Umbilical cord (tissue), 2 donors: ENCODE measurements around the gene ILDR1. TPM values are rescaled to one million over a fixed set of nuclear protein-coding genes. Genes with fewer than 3 reads are reported as not detected.
A peak's percentile ranks its signal among the peaks of the same experiment; 100 is the strongest.
"Not testable (repeated sequence)": the region's sequence is repeated elsewhere in the genome, so short reads cannot be mapped to it uniquely, and the experiment has no call there.

Experiments used
- DNase-seq: peaks from one replicate; pipeline ENCODE4 v3.0.0-alpha.2; 2015; ENCODE audit warnings: low spot score
- total RNA-seq: library from RNA; depleted of rRNA; stranded (reverse); fragments of >200 nt; gene quantifications from one replicate; pipeline ENCODE4 v1.2.3, GENCODE V29; 2014; ENCODE audit warnings: low replicate concordance; ENCODE audit not compliant: insufficient read depth

The ILDR1 gene
- total RNA-seq, 1 donor from 2014 or later = 3.4 TPM

GRCh38 chr3:121948641-121949040, 73.4 kb downstream of the ILDR1 start:
- no peak for DNase-seq

DNA sequence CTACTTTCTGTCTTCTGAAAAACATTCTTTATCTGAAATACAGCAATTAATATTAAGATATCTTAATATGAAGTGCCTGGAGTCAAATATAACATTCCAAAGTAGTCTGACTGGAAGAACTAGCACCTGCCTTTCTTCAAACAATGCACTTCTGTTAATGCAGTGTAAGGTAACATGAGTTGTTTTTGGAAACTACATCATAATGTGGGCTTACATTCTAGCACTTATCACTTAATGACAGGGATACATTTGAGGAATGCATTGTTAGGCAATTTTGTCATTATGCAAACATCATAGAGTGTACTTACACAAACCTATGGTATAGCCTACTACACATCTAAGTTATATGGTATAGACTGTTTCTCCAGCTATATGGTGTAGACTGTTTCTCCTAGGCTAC, 78.6 kb downstream of the ILDR1 start:
- no peak for DNase-seq

DNA sequence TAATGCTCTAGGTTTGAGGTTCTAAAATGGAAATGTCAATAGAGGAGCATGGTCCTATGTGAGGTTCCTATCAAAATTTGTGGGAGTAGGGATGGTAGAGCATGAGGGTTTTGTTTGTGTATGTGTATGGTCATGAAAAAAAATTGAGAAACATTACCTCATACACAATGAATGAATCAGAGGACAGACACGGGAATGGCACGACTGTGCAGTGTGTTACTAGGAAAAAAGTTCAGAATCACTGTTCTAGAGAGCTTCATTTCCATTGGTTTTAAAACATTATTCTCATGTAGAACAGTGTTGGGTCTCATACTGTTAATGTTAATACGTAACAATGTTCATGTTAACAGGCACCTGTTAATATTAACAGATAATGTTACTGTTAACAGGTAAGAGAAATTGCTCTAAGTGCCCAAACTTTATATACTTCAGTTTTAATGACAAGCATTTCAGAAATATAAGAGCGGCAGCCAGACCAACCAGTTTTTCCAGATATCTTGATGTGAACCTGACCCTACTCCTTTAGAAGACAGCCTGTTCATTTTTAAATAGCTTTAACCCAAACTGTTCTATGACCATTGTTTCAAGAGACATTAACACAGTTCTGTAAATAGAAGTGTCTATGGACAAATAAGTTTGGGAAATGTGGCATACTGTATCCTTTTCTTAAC, 79.8 kb downstream of the ILDR1 start:
- peak; percentile 43 for DNase-seq

DNA sequence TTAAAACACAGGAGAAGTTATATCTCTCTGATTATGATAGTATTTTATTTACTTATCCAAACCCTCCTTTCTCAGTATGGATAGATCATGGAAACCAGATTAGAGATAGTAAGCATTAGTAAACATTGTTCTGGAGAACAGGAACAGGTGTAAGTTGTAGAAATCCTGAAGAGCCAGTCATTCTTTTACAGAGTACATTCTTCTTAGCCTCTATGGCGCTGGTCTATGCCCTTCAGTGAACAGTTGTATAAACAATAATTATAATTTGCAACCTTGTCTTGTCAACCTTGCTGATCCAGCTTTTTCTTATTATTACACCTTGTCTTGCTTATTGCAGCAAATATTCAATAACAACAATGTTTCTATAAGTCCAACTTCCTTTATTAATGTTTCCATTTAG, 80.5 kb downstream of the ILDR1 start:
- DNase-seq = no peak

GRCh38 chr3:121938141-121938855, 83.7 kb downstream of the ILDR1 start:
- DNase-seq = not testable (repeated sequence)

Other genes starting within 250 kb of the ILDR1 start
- 29.1 TPM for gene IQCB1, start 187.2 kb downstream of the ILDR1 start, total RNA-seq
- gene EAF2, start 187.0 kb downstream of the ILDR1 start, total RNA-seq = 14.2 TPM
- 12.0 TPM for gene SLC15A2, start 127.8 kb downstream of the ILDR1 start, total RNA-seq
- gene CD86, start 33.1 kb upstream of the ILDR1 start, total RNA-seq = 20.2 TPM
- 1.4 TPM for gene CASR, start 161.4 kb upstream of the ILDR1 start, total RNA-seq